Fibroblast of skin of left biceps (primary cell): ENCODE results near the gene F12.
"Not testable (repeated sequence)": the region's sequence is repeated elsewhere in the genome, so short reads cannot be mapped to it uniquely, and the experiment has no call there.

Source experiments
- DNase-seq, 2 experiments: peaks; one replicate each; pipeline ENCODE4 v3.0.0-alpha.2; 2013; ENCODE audit warnings: low read depth in 2 of 2

Gene F12

DNA sequence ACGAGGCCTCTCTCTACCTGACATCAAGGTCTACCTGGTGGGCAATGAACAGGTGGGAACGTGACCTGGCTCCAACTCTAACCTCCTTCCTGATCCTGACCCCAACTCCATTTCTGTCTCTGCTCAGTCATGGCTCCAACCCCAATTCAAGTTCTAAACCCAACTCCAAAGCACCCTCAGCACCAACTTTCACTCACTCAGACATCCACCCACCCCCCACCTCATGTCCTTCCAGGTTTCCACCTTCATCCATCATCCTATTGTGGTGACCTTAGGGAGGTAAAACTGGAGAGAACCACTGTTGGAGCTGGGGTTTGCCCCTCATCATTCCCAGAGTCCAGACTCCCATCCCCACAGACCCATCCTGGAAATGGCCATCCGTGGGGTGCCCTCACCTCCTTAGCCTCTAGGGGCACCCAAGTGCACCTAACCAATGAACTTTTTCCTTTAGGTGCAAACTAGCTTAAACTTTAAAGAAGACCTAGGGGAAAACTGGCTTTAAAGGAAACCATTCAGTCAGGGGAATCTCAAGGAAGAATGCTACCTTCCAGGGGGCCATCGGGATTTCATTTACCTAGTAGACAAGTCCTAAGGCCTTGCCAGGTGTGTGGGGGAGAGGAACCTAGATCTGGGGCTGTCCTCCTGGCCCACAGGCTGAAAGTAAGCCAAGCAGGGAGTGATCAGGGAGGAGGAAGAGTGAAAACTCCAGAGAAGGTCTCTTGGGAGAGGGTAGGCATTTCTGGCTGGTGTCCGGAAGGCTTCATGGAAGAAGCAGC lies 40.3 kb downstream of the F12 start:
- DNase-seq: no peak

DNA sequence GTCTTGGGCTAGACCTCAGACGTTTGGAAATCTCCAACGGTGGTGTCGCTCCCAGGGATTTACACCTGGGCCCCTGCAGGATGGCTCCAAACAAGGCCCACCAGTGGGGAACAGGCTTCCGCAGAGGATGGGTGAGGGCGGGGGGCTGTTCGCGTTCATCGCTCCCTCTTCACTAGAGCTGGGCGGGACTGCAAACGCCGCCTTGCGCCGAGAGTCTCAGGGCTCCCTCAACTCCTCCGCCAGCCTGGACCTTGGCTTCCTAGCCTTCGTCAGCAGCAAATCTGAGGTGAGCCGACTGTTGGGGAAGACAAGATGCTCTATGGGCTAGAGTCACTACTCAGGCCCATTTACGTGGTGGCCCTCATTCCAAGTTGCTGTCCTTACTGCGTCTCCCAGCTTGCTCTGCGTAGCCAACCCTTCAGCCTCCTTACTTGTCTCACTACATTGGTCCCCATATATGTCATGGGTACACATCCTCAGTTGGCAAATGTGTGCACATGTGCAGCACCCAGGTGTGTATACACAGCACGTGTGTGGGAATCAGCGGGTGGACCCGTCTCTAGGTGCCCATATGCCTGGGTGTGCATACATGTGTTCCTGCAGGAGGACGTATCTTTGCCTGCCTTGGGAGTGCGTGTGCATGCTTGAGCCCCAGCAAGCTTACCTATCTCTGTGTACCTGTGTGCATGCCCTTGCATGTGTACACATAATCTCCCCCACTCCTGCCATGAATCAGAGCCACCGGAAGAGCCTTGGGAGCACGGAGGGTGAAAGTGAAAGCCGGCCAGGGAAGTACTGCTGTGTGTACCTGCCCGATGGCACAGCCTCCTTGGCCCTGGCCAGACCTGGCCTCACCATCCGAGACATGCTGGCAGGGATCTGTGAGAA lies 41.1 kb downstream of the F12 start:
- no peak for DNase-seq

DNA sequence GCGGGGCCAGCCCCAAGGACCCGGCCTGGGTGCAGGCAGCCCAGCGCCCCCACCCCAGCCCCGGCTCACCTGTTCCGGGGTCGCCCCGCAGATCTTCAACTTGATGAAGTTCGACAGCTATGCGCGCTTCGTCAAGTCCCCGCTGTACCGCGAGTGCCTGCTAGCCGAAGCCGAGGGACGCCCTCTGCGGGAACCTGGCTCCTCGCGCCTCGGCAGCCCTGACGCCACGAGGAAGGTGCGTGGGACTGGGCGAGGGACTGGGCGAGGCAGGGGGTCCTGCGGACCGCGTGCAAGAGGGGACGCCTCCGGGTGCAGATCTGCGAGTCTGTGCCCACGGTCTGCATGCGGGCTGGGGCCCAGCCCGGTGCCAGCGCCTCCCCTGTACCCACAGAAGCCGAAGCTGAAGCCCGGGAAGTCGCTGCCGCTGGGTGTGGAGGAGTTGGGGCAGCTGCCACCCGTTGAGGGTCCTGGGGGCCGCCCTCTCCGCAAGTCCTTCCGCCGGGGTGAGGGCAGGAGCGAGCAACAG lies 42.0 kb downstream of the F12 start:
- DNase-seq: no peak

DNA sequence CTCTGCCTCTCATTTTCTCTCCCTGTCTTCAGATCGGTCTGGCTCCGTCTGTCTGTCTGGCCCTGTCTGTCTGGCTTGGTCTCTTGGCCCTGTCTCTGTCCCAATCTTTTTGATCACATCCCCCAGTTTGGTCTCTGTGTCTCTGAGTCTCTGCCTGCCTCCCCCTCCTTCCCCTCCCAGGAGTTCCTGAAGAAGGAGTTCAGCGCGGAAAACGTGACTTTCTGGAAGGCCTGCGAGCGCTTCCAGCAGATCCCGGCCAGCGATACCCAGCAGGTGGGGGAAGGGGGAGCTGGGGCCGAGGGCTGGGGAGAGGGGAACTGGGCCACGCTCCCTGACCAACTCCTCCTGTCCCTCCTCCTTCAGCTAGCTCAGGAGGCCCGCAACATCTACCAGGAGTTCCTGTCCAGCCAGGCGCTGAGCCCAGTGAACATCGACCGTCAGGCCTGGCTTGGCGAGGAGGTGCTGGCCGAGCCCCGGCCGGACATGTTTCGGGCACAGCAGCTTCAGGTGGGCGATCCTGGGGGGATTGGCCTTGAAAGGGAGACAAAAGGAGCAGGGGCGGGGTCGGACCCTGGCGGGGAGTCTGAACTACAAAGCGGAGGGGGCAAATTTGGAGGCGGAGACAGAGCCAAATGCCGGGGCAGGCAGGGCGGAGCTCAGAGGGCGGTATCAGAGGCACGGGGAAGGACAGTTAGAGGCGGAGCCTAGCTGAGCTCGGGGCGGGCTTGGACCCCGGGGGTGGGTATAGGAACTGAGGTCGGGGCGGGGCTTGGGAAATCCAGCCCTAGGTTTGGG lies 42.6 kb downstream of the F12 start:
- DNase-seq: peak in 1 of 2 experiments; percentile 55

DNA sequence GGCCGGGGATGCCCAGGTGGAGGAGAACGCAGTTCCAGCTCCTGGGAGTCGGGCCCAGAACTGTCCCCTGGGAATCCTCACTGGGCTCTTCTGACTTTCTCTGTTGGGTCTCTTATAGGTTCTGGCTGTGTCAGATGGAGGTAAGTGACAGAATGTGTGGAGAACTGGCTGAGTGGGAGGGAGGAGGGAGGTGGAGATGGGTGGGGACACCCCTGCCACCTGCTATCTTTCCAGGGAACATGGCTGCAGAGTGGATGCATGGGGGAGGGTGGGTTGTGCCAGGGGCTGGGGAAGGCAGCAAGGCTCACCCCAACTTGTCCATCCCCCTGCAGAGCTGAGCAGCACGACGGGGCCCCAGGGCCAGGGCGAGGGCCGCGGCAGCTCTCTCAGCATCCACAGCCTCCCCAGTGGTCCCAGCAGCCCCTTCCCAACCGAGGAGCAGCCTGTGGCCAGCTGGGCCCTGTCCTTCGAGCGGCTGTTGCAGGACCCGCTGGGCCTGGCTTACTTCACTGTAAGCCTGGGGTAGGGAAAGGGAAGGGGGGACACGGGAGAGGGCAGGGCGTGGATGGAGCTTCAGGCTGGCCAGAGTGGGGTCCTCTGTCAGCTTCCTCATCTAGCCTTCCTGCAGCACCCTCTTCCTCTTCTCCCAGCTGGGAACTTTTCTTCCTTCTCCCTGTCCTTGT lies 43.4 kb downstream of the F12 start:
- DNase-seq: no peak

DNA sequence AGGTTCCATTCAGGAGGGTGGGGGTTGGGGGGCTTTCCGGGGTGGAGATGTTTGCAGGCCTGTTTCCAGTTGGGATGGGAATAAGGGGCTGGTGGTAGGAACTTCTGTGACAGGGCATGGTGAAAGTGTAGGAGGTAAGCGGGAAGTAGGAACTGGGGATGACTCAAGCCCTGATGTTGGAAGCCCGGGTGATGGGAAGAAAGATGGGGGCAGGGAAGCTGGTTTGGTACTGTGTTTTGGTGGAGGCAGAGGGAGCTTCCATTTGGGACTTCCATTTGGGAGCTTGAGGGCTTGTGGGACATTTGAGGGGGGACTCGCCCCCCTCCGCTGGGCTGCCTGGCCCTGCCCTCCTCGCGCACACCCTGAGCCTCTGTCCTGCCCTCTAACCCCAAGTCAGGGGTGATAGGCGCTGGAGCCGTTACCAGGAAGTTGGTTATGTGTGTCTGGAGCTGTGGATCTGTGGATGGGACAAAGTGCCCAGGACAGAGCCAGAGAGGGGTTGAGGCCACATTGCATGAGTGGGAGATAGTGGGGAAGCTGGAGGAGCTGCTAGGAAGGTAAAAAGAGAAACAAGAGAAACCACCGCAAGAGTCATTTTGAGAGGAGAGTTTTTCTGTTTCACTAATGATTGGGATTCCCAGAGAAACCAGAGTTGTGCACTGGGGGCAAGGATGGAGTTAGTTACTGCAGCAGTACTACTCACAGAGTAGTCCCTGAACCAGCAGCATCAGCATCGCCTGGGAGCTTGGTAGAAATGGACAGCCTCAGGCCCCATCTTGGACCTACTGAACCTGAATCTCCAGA lies 45.0 kb downstream of the F12 start:
- DNase-seq: no peak

DNA sequence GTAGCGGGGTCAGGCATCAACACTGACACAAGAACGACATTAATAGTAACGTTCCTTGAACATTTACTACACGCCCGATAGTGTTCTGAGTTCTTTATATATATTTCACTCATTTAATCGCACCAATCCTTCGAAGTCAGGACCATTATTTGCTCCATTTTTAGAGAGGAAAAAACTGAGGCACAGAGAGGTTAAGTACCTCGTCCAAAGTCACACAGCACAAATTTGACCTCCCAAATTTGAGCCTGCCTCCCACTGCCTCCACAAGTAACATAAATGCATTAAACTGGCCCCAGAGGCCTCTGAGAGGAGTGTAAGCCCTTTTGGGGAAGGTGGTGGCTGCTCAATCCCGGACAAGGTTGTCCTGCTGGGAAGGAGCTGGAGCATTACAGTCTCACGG lies 45.8 kb downstream of the F12 start:
- DNase-seq: no peak

DNA sequence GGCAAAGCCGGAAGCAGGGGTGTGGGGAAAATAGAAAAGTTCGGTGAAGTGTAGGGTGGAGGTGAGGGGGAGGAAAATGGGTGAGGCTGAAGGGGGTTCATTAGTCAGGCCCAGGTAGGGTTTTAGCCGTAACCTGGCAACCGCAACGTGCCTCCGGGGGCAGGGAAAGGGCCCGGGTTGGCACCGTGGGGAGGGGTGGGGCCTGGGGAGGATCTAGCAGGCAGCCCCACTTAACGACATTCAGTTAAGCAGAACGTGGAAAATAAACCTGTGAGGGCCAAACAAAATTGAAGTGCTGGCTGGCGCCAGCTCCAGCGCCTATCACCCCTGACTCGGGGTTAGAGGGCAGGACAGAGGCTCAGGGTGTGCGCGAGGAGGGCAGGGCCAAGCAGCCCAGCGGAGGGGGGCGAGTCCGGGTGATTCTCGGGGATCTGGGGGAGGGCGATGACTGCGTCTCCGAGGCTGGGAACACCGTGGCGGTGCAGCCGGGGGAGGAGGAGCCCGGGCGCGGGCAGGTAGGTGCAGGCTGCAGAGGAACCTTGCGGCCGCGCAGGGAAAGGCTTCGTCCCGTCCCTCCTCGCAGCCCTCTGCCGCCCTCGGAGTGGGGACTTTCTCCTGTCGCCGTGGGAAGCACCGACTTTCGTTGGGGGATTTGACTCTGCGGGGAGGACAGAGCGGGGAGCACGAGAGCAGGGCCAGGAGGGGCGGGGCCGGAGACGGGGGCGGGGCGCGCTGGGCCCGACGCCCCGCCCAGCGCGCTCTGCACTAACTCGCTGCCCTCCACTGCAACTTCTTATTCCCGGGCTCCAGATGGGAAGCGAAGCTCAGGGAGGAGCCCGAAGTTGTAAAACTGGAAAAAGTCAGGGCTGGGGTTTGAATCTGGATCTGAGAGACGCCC lies 46.5 kb downstream of the F12 start:
- DNase-seq: no peak

DNA sequence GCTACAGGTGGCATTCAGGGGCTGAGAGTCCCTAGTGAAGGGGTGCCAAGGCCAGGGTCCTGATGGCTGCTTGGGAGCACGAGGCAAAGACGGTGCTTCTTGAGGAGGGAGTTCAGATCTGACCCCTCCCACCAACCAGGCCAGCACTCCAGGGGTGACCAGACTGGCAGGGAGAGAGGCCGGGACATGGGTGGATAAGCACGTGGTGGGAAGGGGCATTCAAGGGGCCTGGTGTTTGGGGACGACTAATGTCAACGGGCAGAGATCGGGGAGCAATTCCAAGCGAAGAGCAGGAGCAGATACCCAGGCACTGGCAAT lies 47.1 kb downstream of the F12 start:
- no peak for DNase-seq

DNA sequence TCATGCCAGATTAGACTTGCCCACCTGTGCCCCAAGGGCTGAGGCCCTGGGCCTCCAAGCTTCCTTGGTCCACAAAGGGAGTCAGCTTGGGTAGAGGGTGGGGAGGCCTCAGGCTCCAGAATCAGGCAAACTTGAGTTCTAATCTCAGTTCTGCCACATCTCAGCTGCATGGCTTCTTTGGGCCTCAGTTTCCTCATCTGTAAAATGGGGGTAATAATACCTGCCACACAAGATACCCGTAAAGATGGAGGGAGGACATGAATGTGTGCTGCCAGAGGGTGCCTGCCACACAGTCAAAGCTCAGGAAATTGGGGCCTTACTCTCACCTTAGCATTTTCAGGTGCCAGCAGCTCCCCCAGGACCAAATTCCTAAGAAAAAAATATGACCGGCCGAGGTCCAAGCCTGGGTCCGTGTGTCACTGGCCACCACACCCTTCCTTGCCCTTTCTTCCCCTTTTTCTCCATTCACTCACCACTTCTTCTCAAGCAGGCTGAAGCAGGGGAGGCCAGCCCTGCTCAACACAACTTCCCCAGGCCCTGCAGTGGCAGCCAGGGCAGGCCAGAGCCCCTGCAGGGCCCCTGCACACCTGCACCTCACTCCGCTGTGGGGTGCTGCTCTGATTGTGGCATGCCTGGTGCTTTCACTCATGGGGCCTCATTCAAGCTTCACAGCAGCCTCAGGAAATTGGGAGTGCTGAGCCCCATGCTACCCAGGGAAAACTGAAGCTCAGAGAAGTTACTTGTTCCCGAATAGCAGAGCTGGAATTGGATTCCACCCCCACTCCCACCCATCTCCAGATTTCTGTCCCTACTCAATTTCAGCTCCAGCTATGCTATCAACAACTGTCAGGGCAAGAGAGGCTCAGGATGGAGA lies 47.7 kb downstream of the F12 start:
- DNase-seq: no peak

DNA sequence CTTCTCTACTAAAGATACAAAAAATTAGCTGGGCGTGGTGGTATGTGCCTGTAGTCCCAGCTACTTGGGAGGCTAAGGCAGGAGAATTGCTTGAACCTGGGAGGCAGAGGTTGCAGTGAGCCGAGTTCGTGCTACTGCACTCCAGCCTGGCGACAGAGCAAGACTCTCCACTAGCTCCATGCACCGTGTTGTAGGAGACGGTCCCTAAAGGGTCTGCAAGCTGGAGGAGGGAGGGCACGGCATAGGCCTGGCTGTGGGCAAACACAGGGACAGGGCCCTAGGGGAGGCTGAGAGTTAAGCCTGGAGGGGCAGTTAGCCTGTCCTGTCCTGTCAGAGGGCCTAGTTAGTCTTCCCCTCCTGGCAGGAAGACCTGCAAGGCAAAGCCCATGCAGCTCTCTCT lies 48.6 kb downstream of the F12 start:
- not testable (repeated sequence) for DNase-seq

DNA sequence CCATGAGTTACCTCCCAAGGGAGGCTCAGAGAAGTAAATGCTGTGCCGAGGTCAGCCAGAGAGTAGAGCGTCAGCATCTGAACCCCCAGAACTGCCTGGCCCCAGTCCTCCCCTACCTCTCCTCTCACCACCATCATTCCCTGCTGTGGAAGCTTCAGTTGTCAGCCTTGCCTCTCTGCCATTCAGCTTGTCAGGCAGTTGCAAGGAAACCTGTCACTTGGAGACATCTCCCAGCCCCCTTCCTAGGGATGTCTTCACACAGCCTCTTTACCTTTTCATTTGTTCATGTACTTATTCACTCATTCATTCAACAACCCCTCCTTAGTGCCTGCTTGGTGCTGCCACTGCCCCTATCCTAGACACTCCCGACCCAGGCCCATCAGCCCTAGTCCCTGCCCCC lies 49.5 kb downstream of the F12 start:
- no peak for DNase-seq

DNA sequence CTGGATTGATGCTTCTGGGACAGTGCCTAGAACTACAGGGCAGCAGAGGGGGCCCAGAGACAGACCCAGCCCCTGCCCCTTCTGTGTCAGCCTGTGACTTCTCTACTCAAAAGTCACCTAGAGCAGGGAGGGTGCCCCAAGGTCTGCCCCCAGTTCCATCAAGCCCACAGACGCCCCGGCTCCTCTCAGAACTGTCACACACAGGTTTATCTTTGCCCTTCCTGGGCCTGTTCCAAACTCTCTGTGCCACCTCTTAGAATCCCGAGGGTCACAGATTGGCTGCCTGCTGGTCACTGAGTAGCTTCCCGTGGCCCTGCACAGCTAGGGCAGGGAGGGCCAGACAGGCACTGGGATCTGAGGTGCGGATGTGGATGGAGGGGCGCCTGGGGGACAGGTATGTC lies 49.9 kb downstream of the F12 start:
- DNase-seq: no peak

DNA sequence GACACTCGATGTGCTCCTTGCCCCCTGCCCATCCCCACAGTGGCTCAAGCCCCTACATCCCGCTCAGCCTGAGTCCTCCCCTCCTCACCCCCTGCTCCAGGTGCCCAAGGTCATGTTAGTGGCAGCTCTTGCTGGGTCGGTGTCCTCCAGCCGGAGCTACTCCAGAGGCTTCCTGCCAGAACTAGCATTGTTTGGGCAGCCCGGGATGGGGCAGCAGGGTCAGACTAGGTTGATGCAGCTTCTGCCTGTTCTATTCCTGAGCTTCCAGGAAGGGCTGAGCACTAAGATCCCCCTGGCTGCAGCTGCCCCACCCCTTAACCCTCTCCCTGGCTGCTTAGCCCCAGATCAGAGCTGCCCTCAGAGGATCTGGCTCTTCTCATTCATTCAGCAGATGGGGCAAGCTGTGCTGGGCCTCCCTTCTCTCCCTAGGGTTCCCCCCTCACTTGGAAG lies 51.0 kb downstream of the F12 start:
- DNase-seq: no peak

DNA sequence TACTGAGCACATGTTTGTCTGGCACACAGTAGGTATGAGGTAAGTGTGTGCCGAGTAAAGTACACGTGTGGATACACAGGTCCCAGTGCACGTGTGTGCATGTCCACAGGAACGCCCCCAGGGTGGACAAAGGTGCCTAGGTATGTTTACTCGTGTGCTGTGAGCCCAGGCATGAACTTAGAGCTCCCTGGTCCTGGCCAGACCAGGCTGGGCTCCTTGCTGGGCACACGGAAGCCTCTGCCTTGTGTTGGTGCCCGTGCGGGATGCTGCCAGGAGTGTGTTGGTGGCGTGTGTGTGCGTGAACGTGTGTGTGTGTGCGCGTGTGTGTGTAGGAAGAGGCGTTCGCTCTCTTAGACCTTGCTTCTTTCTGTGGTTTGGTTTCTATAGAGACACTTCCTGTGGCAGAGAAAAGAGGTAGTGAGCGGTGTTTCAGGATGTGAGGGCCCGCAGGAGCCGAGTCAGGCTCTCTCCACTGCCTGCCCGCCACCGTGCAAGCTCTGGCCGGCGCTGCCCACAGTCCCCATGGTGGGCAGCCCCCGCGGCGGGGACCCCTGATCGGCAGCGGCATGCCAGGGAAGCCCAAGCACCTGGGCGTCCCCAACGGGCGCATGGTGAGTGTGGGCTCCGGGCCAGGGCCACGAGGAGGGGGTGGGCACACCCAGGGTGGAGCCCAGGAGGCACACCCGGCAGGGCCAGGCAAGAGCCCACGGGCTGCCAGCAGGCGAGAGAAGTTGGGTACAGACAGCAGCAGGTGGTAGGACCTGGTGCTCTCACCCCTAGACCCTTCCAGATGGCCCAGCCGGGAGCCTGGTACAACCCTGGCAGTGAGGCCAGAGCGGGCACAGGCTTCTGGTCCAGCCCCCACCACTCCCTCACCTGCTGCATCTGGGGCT lies 51.7 kb downstream of the F12 start, which contains the start of gene RGS14:
TSS of gene RGS14 (plus strand) at position 466 of the 893 bp plus-strand sequence. CDS start at position 567, 101 bp downstream.
- DNase-seq: no peak

DNA sequence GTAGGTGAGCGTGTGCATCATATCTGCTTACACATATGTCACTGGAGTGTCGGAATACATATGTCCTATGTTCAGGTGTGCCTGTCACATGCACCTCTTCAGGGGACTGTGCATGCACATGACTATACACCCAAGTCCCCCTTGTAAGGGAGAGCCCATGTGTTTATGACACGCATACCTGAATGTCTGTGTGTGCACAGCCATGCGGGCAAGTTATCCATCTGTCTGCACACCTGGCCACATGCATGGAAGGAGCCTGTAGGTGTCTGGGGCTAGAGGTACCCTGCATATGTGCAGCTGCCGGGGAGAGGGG lies 52.3 kb downstream of the F12 start:
- DNase-seq: no peak

DNA sequence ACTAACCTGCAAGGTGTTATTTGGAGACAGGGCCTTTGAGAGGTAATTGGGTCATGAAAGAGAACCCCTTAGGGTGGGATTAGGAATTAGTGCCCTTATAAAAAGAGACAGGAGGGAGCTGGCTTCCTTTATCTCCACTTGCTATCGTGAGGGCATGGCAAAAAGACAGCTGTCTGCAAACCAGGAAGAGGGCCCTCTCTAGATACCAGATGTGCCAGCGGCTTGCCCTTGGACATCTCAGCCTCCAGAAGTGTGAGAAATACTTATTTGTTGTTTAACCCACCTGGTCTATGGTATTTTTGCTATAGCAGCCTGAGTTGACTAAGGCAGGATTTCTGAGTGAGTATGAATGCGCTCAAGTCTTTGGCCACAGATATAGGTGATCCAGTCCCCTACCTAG lies 52.6 kb downstream of the F12 start:
- DNase-seq: no peak

DNA sequence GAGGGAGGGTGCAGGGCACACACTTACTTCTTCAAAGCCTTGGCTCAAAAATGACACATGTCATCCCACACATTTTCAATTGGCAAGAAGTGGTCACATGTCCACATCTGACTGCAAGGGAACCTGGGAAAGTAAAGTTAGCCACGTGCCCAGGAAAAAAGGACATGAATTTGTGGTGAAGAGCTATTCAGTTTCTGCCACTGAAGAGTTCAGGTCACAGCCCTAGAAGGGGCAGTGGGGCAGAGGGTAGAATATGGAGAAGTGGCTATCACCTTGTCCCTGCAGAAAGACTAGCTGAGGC lies 53.5 kb downstream of the F12 start:
- DNase-seq: no peak
